Upper lobe of left lung (tissue), 4 donors: ENCODE data around the gene MCTP1.

Source experiments
- CTCF ChIP-seq, 6 experiments: fragments of 450-650 bp in 4 of 6; fragments of 200-600 bp in 2 of 6; sonication (generic) in 2 of 6; IDR thresholded peaks; one replicate each; pipeline ENCODE4 v1.5.1; 2016 to 2019; ENCODE audit warnings: antibody characterized with exemption in 6 of 6
- EP300 ChIP-seq, 4 donors: sonication (generic); formaldehyde crosslinking; IDR thresholded peaks; one replicate each; pipeline ENCODE4 v1.5.1; 2017; ENCODE audit warnings: antibody characterized with exemption in 4 of 4, control low read depth in 2 of 4

GRCh38 chr5:95009812-95010211 lies 275.1 kb downstream of the MCTP1 start:
- no peak for TF ChIP-seq EP300 (IDR thresholded peaks at IDR 0.05)
- no peak for TF ChIP-seq CTCF (IDR thresholded peaks at IDR 0.05)
